Measurements from ENCODE around the gene CSHL1.

- TF ChIP-seq CTCF (IDR thresholded peaks at IDR 0.05): no peak
- no peak for TF ChIP-seq POLR2A (IDR thresholded peaks at IDR 0.05)
Observed at GRCh38 chr17:63911041-63911635, at the start of gene CSHL1.
